ENCODE data around the gene SPPL3. TPM values are rescaled to one million over a fixed set of nuclear protein-coding genes. Genes with fewer than 3 reads are reported as not detected.

Gene SPPL3
- total and polyA plus RNA-seq, 4 donors, result 7.4 to 12.6 (median 8.7) TPM

GRCh38 chr12:120826335-120826734, 77.8 kb downstream of the SPPL3 start:
- Histone ChIP-seq H3K4me3 (ENCODE audit: low read depth in 1 of 3, low read length in 3 of 3) (no peak overlapping the region), H3K27me3 (ENCODE audit: control insufficient read depth in 4 of 4, insufficient read depth in 4 of 4, low read length in 3 of 4) (no peaks in the 10 kb centered on the region), H3K27ac (ENCODE audit: low read depth in 1 of 2, low read length in 2 of 2) (peak overlapping the region in 1 of 2 donors; percentile 6), H3K9ac (ENCODE audit: low read depth in 1 of 2, low read length in 2 of 2) (no peak overlapping the region), H3K36me3 (ENCODE audit: control insufficient read depth in 4 of 4, insufficient read depth in 3 of 4, low read depth in 1 of 4, low read length in 3 of 4) (no peaks in the 10 kb centered on the region), H3K4me1 (ENCODE audit: control insufficient read depth in 4 of 4, insufficient read depth in 4 of 4, low read length in 3 of 4) (peaks cover 6 to 19% (median 12%) of the 10 kb centered on the region in 4 donors), H3K9me3 (ENCODE audit: control insufficient read depth in 4 of 4, low read length in 3 of 4) (no peaks in the 10 kb centered on the region)
- WGBS, result 55% methylated on average over 4 of the region's 4 CpGs
- no peak for DNase-seq (ENCODE audit: low spot score)
- TF ChIP-seq YY1 (IDR thresholded peaks at IDR 0.05) (no peak), JUND (IDR thresholded peaks at IDR 0.05) (no peak), CTCF (IDR thresholded peaks at IDR 0.05; ENCODE audit: low read depth, low read length, missing input control) (no peak), HNF4G (IDR thresholded peaks at IDR 0.05) (no peak), HNF4A (conservative IDR thresholded peaks at IDR 0.05) (no peak), SP1 (IDR thresholded peaks at IDR 0.05) (no peak)

DNA sequence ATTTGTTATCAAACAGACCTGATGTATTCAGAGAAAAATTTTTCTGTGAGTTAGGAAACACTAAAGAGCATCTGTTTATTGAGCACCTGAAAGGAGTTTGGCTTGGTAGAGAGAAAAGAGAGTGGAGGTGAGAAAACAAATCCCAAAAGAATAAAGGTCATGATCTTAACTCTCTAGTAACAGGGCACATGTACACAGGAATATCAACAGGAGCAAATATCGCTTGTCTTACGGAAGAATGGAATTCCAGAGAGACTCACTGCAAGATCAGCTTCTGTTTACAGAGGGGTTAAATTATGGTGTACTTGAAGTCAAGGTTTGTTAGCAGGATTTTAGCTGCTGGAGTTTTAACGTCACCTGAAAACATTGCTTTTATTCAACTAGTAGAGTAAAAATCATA, 78.8 kb downstream of the SPPL3 start:
- Histone ChIP-seq H3K9me3 (ENCODE audit: control insufficient read depth in 4 of 4, low read length in 3 of 4) (no peaks in the 10 kb centered on the region), H3K4me3 (ENCODE audit: low read depth in 1 of 3, low read length in 3 of 3) (no peak overlapping the region), H3K27ac (ENCODE audit: low read depth in 1 of 2, low read length in 2 of 2) (no peak overlapping the region), H3K4me1 (ENCODE audit: control insufficient read depth in 4 of 4, insufficient read depth in 4 of 4, low read length in 3 of 4) (peaks cover 6 to 19% (median 12%) of the 10 kb centered on the region in 4 donors), H3K27me3 (ENCODE audit: control insufficient read depth in 4 of 4, insufficient read depth in 4 of 4, low read length in 3 of 4) (no peaks in the 10 kb centered on the region), H3K9ac (ENCODE audit: low read depth in 1 of 2, low read length in 2 of 2) (no peak overlapping the region), H3K36me3 (ENCODE audit: control insufficient read depth in 4 of 4, insufficient read depth in 3 of 4, low read depth in 1 of 4, low read length in 3 of 4) (no peaks in the 10 kb centered on the region)
- 43% methylated on average over 3 of the region's 3 CpGs for WGBS
- no peak for DNase-seq (ENCODE audit: low spot score)
- peak in 1 of 2 donors; percentile 18 for TF ChIP-seq HNF4A (conservative IDR thresholded peaks at IDR 0.05)
- no peak for TF ChIP-seq FOXA2 (IDR thresholded peaks at IDR 0.05)

DNA sequence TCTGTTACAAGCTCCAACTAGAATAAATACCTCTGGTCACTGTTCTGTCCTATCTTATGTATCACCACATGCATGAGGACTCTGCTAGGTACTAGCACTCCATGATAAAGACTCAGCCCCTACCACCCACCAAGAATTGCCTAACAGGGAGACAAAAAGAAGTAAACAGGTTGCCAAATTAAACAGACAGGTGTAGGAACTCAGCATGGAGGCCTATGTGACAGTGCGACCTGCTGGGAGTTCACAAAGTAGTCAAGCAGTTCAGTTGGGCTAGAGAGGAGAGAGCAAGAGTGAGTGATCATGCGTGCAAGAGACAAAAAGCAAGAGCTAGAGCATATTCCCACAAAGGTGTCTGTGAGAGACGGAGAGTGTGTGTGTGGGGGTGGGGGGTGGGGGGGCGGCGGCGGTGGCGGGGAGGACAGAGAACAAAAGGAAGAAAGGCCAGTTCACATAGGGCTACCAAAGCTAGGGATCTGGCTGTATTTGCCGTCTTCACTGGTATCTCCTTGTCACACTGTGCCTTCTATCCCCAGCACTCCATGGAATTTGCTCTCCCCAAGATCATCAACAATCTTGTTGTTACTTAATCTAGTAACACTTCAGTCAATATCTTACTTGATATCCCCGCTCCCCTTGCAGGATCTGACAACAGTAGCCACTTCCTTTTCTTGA, 81.2 kb downstream of the SPPL3 start:
- Histone ChIP-seq H3K36me3 (ENCODE audit: control insufficient read depth in 4 of 4, insufficient read depth in 3 of 4, low read depth in 1 of 4, low read length in 3 of 4) (no peaks in the 10 kb centered on the region), H3K27me3 (ENCODE audit: control insufficient read depth in 4 of 4, insufficient read depth in 4 of 4, low read length in 3 of 4) (no peaks in the 10 kb centered on the region), H3K4me3 (ENCODE audit: low read depth in 1 of 3, low read length in 3 of 3) (no peak overlapping the region), H3K27ac (ENCODE audit: low read depth in 1 of 2, low read length in 2 of 2) (no peak overlapping the region), H3K9ac (ENCODE audit: low read depth in 1 of 2, low read length in 2 of 2) (no peak overlapping the region), H3K9me3 (ENCODE audit: control insufficient read depth in 4 of 4, low read length in 3 of 4) (no peaks in the 10 kb centered on the region), H3K4me1 (ENCODE audit: control insufficient read depth in 4 of 4, insufficient read depth in 4 of 4, low read length in 3 of 4) (peaks cover 2 to 12% (median 3%) of the 10 kb centered on the region in 4 donors)
- TF ChIP-seq RAD21 (IDR thresholded peaks at IDR 0.05), result no peak
- DNase-seq (ENCODE audit: low spot score), result no peak
- 79% methylated on average over 9 of the region's 9 CpGs for WGBS

DNA sequence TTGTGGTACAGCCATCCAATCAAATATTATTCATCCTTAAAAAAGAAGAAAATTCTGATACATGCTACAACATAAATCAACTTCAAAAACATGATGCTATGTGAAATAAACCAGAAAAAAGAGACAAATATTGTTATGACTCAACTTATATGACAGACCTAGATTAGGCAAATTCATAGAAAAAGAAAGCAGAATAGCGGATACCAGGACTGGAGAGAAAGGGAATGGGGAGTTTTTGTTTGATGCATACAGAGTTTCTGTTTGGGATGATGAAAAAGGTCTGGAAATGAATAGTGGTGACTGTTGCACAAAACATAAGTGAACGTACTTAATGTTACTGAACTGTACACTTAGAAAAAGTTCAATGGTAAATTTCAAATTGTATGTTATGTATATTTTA, 82.3 kb downstream of the SPPL3 start:
- H3K27me3 ChIP-seq (ENCODE audit: control insufficient read depth in 4 of 4, insufficient read depth in 4 of 4, low read length in 3 of 4), result no peaks in the 10 kb centered on the region
- WGBS, result 90% methylated on average over 2 of the region's 2 CpGs
- no peak overlapping the region for H3K4me3 ChIP-seq (ENCODE audit: low read depth in 1 of 3, low read length in 3 of 3)
- H3K4me1 ChIP-seq (ENCODE audit: control insufficient read depth in 4 of 4, insufficient read depth in 4 of 4, low read length in 3 of 4), result peaks cover 2 to 12% (median 3%) of the 10 kb centered on the region in 4 donors
- DNase-seq (ENCODE audit: low spot score), result no peak
- H3K36me3 ChIP-seq (ENCODE audit: control insufficient read depth in 4 of 4, insufficient read depth in 3 of 4, low read depth in 1 of 4, low read length in 3 of 4), result no peaks in the 10 kb centered on the region
- TF ChIP-seq REST (IDR thresholded peaks at IDR 0.05), result no peak
- TF ChIP-seq TAF1 (conservative IDR thresholded peaks at IDR 0.05), result no peak
- TF ChIP-seq GABPA (IDR thresholded peaks at IDR 0.05 in 1 of 2, conservative IDR thresholded peaks at IDR 0.05 in 1 of 2), result no peak
- TF ChIP-seq EGR1 (IDR thresholded peaks at IDR 0.05; ENCODE audit: low read depth in 2 of 2), result no peak
- no peak for TF ChIP-seq HNF4A (conservative IDR thresholded peaks at IDR 0.05)
- no peak for TF ChIP-seq JUND (IDR thresholded peaks at IDR 0.05)
- no peak for TF ChIP-seq NR2F2 (IDR thresholded peaks at IDR 0.05)
- no peak for TF ChIP-seq HNF4G (IDR thresholded peaks at IDR 0.05)
- no peak for TF ChIP-seq FOXA2 (IDR thresholded peaks at IDR 0.05)
- TF ChIP-seq SP1 (IDR thresholded peaks at IDR 0.05), result no peak
- no peak for TF ChIP-seq CTCF (IDR thresholded peaks at IDR 0.05; ENCODE audit: low read depth, low read length, missing input control)
- H3K9ac ChIP-seq (ENCODE audit: low read depth in 1 of 2, low read length in 2 of 2), result no peak overlapping the region
- H3K27ac ChIP-seq (ENCODE audit: low read depth in 1 of 2, low read length in 2 of 2), result no peak overlapping the region
- no peaks in the 10 kb centered on the region for H3K9me3 ChIP-seq (ENCODE audit: control insufficient read depth in 4 of 4, low read length in 3 of 4)

Measured in liver (tissue), 9 donors.